Kidney (tissue), 14 donors: ENCODE measurements around the gene F2RL1. TPM values are rescaled to one million over a fixed set of nuclear protein-coding genes. Genes with fewer than 3 reads are reported as not detected.
"Not testable (repeated sequence)": the region's sequence is repeated elsewhere in the genome, so short reads cannot be mapped to it uniquely, and the experiment has no call there.

ENCODE experiments used
- DNase-seq, 5 donors: peaks; one replicate each; pipeline ENCODE4 v3.0.0-alpha.2; 2013 to 2020
- FAIRE-seq: peaks from 2 replicates; lab custom pipeline; 2012; peaks lifted over from hg19 to GRCh38; lab: Jason Lieb, UNC
- H3K27ac ChIP-seq, 2 donors: one replicate each; pipeline ENCODE4 v1.7.0; 2013; ENCODE audit warnings: low read depth in 2 of 2, low read length in 2 of 2, inconsistent platforms in 1 of 2
- H3K27me3 ChIP-seq: one replicate; pipeline ENCODE4 v1.7.1; 2013; ENCODE audit warnings: low read length, inconsistent platforms; ENCODE audit not compliant: control insufficient read depth, insufficient read depth
- H3K36me3 ChIP-seq, 3 donors: one replicate each; pipeline versions ENCODE4 v1.7.0 to v1.7.1; 2013; ENCODE audit warnings: low read length in 3 of 3, control low read depth in 1 of 3, inconsistent platforms in 1 of 3; ENCODE audit not compliant: insufficient read depth in 3 of 3, control insufficient read depth in 2 of 3
- H3K4me1 ChIP-seq, 3 donors: one replicate each; pipeline versions ENCODE4 v1.7.0 to v1.7.1; 2013; ENCODE audit warnings: low read length in 3 of 3, inconsistent platforms in 1 of 3, low read depth in 1 of 3; ENCODE audit not compliant: control insufficient read depth in 2 of 3, insufficient read depth in 2 of 3
- H3K4me3 ChIP-seq, 3 donors: one replicate each; pipeline versions ENCODE4 v1.7.0 to v1.8.1; 2013; ENCODE audit warnings: low read length in 3 of 3, control low read depth in 1 of 3, inconsistent platforms in 1 of 3
- H3K9ac ChIP-seq, 3 donors: one replicate each; pipeline versions ENCODE4 v1.7.0 to v1.7.1; 2013; ENCODE audit warnings: low read length in 3 of 3, control low read depth in 1 of 3, inconsistent platforms in 1 of 3
- H3K9me3 ChIP-seq, 3 donors: one replicate each; pipeline versions ENCODE4 v1.7.0 to v1.7.1; 2013; ENCODE audit warnings: low read length in 3 of 3, control low read depth in 1 of 3, inconsistent platforms in 1 of 3; ENCODE audit not compliant: control insufficient read depth in 2 of 3, insufficient read depth in 1 of 3
- CTCF ChIP-seq: IDR thresholded peaks from 3 replicates; pipeline ENCODE4 v1.5.1; 2012; ENCODE audit warnings: mild to moderate bottlenecking, moderate library complexity, borderline replicate concordance; ENCODE audit not compliant: insufficient read depth; ENCODE audit errors: extremely low read depth
- intact Hi-C: fragments of 100-400 bp; cut with DNase I; formaldehyde crosslinking; loops from one replicate; pipeline ENCODE4 v1.11.1; 2022
- polyA plus RNA-seq: library from polyadenylated mRNA; stranded (reverse); fragments of 350-450 nt; fragmentation: Illumina TruSeq; extraction: RNeasy Lipid Tissue Mini Kit (QIAGEN cat#74804); gene quantifications from one replicate; pipeline ENCODE4 v1.2.3, GENCODE V29; 2014; ENCODE audit warnings: low read depth, low replicate concordance; ENCODE audit not compliant: insufficient read depth
- total RNA-seq: library from RNA; stranded (reverse); fragmentation: NEBNext Ultra II Directional; extraction: Animal tissue kit (Norgen Biotek cat#: 25700); gene quantifications from one replicate; pipeline ENCODE4 v1.2.1, GENCODE V29; 2021
- donor health status: control.
- donor health status: control.
- donor health status: control.
- donor health status: control.
- donor health status: control.
- donor health status: DM: yes; HTN: yes; CAD: no.
- donor health status: Normal renal cell carcinoma (clear cell type).

Gene F2RL1
- total and polyA plus RNA-seq, 2 donors from 2014 or later = 24.5 to 51.9 TPM

- Histone ChIP-seq H3K27me3 (no peaks in the 10 kb centered on the region), H3K27ac (no peak overlapping the region), H3K9me3 (no peaks in the 10 kb centered on the region), H3K36me3 (no peaks in the 10 kb centered on the region), H3K4me1 (no peaks in the 10 kb centered on the region), H3K4me3 (no peak overlapping the region), H3K9ac (no peak overlapping the region)
- DNase-seq (no peak), FAIRE-seq (no peak)
- no peak for TF ChIP-seq CTCF
- intact Hi-C loops = no loop called here
Measured at GRCh38 chr5:76811214-76811613, 7.6 kb upstream of the F2RL1 start.

- H3K4me3 ChIP-seq, intact Hi-C loops, H3K9me3 ChIP-seq, FAIRE-seq, H3K27ac ChIP-seq, H3K27me3 ChIP-seq, H3K4me1 ChIP-seq, H3K36me3 ChIP-seq, H3K9ac ChIP-seq: not testable (repeated sequence)
- DNase-seq = peak in 1 of 5 donors; percentile 64
Measured at GRCh38 chr5:76812209-76812608, 6.6 kb upstream of the F2RL1 start.

GRCh38 chr5:76813982-76814562 is 4.8 kb upstream of the F2RL1 start:
- Histone ChIP-seq H3K4me3 (no peak overlapping the region), H3K27ac (no peak overlapping the region), H3K9ac (no peak overlapping the region), H3K9me3 (no peaks in the 10 kb centered on the region), H3K36me3 (no peaks in the 10 kb centered on the region), H3K4me1 (no peaks in the 10 kb centered on the region), H3K27me3 (peaks cover 5% of the 10 kb centered on the region)
- FAIRE-seq (no peak), DNase-seq (no peak)
- TF ChIP-seq CTCF = no peak
- intact Hi-C loops = no loop called here

GRCh38 chr5:76816110-76816831 is 2.6 kb upstream of the F2RL1 start:
- intact Hi-C loops = no loop called here
- H3K27ac ChIP-seq = no peak overlapping the region
- H3K9ac ChIP-seq = no peak overlapping the region
- no peaks in the 10 kb centered on the region for H3K4me1 ChIP-seq
- DNase-seq (no peak), FAIRE-seq (no peak)
- TF ChIP-seq CTCF = no peak
- H3K36me3 ChIP-seq = no peaks in the 10 kb centered on the region
- no peak overlapping the region for H3K4me3 ChIP-seq
- H3K27me3 ChIP-seq = peaks cover 13% of the 10 kb centered on the region
- H3K9me3 ChIP-seq = no peaks in the 10 kb centered on the region
